K562 (cell line): ENCODE measurements around the gene FKBP9. TPM values are rescaled to one million over a fixed set of nuclear protein-coding genes. Genes with fewer than 3 reads are reported as not detected.

Source experiments
- BACH1 ChIP-seq: fragments of 200-800 bp; sonication (Bioruptor generic); IDR thresholded peaks from 2 replicates; pipeline ENCODE4 v1.6.1; 2016; ENCODE audit warnings: missing genetic modification characterization, missing compliant biosample characterization
- EP300 ChIP-seq: IDR thresholded peaks from 2 replicates; pipeline ENCODE4 v1.6.1; 2012; ENCODE audit warnings: low read length, improper control_type of control experiment
- GABPB1 ChIP-seq: sonication (generic); formaldehyde crosslinking; IDR thresholded peaks from 2 replicates; pipeline ENCODE4 v1.8.0; 2022; ENCODE audit warnings: mild to moderate bottlenecking, missing genetic modification reagents
- HDGF ChIP-seq: fragments of 450-650 bp; IDR thresholded peaks from 2 replicates; pipeline ENCODE4 v1.6.1; 2016
- MTA1 ChIP-seq: fragments of 450-650 bp; IDR thresholded peaks from 2 replicates; pipeline ENCODE4 v1.6.1; 2017; ENCODE audit warnings: borderline replicate concordance
- MYC ChIP-seq, 2 experiments: fragments of 250-450 bp in 1 of 2; sonication (Bioruptor Pico) in 1 of 2; IDR thresholded peaks; 2 replicates each; pipeline versions ENCODE4 v1.5.1 to v1.6.1; 2012 to 2021; ENCODE audit warnings: low read depth in 2 of 2, borderline replicate concordance in 1 of 2, improper control_type of control experiment in 1 of 2, low read length in 1 of 2, mild to moderate bottlenecking in 1 of 2, moderate library complexity in 1 of 2
- NFXL1 ChIP-seq: fragments of 450-650 bp; formaldehyde crosslinking; IDR thresholded peaks from 2 replicates; pipeline ENCODE4 v1.4.0; 2021; ENCODE audit warnings: mild to moderate bottlenecking
- NONO ChIP-seq, 2 experiments: fragments of 200-400 bp in 1 of 2; fragments of 450-650 bp in 1 of 2; formaldehyde crosslinking in 1 of 2; IDR thresholded peaks; 2 replicates each; pipeline ENCODE4 v1.6.1; 2017; ENCODE audit warnings: low read depth in 2 of 2, mild to moderate bottlenecking in 2 of 2, moderate library complexity in 2 of 2, low read length in 1 of 2
- RAD51 ChIP-seq: fragments of 450-650 bp; IDR thresholded peaks from 2 replicates; pipeline ENCODE4 v1.7.1; 2016; ENCODE audit warnings: low read depth, mild to moderate bottlenecking, borderline replicate concordance
- RBM22 ChIP-seq: fragments of 200-400 bp; formaldehyde crosslinking; IDR thresholded peaks from 2 replicates; pipeline ENCODE4 v1.6.1; 2018; ENCODE audit warnings: low read length, low read depth; ENCODE audit not compliant: poor library complexity, severe bottlenecking
- SMARCC2 ChIP-seq: fragments of 450-650 bp; IDR thresholded peaks from 2 replicates; pipeline ENCODE4 v1.6.1; 2017; ENCODE audit warnings: antibody characterized with exemption, moderate library complexity, mild to moderate bottlenecking, low read depth
- SNIP1 ChIP-seq: fragments of 450-650 bp; IDR thresholded peaks from 2 replicates; pipeline ENCODE4 v1.7.1; 2017; ENCODE audit warnings: low read depth, mild to moderate bottlenecking
- SUPT5H ChIP-seq: fragments of 450-650 bp; IDR thresholded peaks from 2 replicates; pipeline ENCODE4 v1.6.1; 2016
- ZBED1 ChIP-seq: IDR thresholded peaks from 2 replicates; pipeline ENCODE4 v1.6.1; 2014
- ZFP30 ChIP-seq: fragments of 250-450 bp; sonication (Bioruptor Pico); IDR thresholded peaks from 2 replicates; pipeline ENCODE4 v1.8.0; 2022; ENCODE audit warnings: moderate library complexity, mild to moderate bottlenecking, inconsistent platforms, borderline replicate concordance
- polyA plus RNA-seq, 8 experiments: library from polyadenylated mRNA; depleted of rRNA in 4 of 8; stranded (reverse) in 5 of 8; unstranded in 3 of 8; fragments of >200 nt; fragmentation: Nextera tagmentation in 2 of 8; fragmentation: Illumina TruSeq in 1 of 8; extraction: Ambion mirVana in 2 of 8; extraction: Trizol in 1 of 8; gene quantifications; 2 replicates each; pipeline versions ENCODE4 v1.2.1 to v1.2.3, GENCODE V29; 2011 to 2014; ENCODE audit warnings: inconsistent platforms in 1 of 8, missing spikeins in 1 of 8
- total RNA-seq, 7 experiments: library from RNA; depleted of rRNA in 6 of 7; stranded (reverse); fragments of >200 nt in 6 of 7; fragmentation: Illumina TruSeq in 2 of 7; extraction: Trizol in 2 of 7; gene quantifications; 2 replicates each; pipeline versions ENCODE4 v1.2.1 to v1.2.3, GENCODE V29; 2011 to 2021; ENCODE audit warnings: low replicate concordance in 1 of 7
- TF ChIP-seq, protein P1 (sequence below): IDR thresholded peaks from 2 replicates; pipeline ENCODE4 v1.6.1; 2012; ENCODE audit warnings: low read depth, low read length, improper control_type of control experiment, borderline replicate concordance
- TF ChIP-seq, protein P2 (sequence below): sonication (generic); formaldehyde crosslinking; IDR thresholded peaks from 2 replicates; pipeline ENCODE4 v1.8.0; 2022; ENCODE audit warnings: missing genetic modification reagents, mild to moderate bottlenecking, moderate library complexity, borderline replicate concordance
- TF ChIP-seq, protein P3 (sequence below), 2 experiments: fragments of 450-650 bp in 1 of 2; sonication (generic) in 1 of 2; formaldehyde crosslinking; conservative IDR thresholded peaks; 2 replicates each; pipeline versions ENCODE4 v1.4.0 to v1.8.1; 2020 to 2022; ENCODE audit warnings: mild to moderate bottlenecking in 1 of 2, missing genetic modification reagents in 1 of 2
- TF ChIP-seq, protein P4 (sequence below): fragments of 450-650 bp; formaldehyde crosslinking; IDR thresholded peaks from 2 replicates; pipeline ENCODE4 v1.4.0; 2020; ENCODE audit warnings: mild to moderate bottlenecking, moderate library complexity
- TF ChIP-seq, protein P5 (sequence below): fragments of 200-400 bp; formaldehyde crosslinking; IDR thresholded peaks from 2 replicates; pipeline ENCODE4 v1.6.1; 2017; ENCODE audit warnings: mild to moderate bottlenecking, low read depth, low read length, moderate library complexity

Gene FKBP9
- total and polyA plus RNA-seq, 9 of the 15 experiments (the other 6 are each of a cell fraction or from before 2014, with no cell fraction given) = 5.9 to 23.7 (median 15.8) TPM

DNA sequence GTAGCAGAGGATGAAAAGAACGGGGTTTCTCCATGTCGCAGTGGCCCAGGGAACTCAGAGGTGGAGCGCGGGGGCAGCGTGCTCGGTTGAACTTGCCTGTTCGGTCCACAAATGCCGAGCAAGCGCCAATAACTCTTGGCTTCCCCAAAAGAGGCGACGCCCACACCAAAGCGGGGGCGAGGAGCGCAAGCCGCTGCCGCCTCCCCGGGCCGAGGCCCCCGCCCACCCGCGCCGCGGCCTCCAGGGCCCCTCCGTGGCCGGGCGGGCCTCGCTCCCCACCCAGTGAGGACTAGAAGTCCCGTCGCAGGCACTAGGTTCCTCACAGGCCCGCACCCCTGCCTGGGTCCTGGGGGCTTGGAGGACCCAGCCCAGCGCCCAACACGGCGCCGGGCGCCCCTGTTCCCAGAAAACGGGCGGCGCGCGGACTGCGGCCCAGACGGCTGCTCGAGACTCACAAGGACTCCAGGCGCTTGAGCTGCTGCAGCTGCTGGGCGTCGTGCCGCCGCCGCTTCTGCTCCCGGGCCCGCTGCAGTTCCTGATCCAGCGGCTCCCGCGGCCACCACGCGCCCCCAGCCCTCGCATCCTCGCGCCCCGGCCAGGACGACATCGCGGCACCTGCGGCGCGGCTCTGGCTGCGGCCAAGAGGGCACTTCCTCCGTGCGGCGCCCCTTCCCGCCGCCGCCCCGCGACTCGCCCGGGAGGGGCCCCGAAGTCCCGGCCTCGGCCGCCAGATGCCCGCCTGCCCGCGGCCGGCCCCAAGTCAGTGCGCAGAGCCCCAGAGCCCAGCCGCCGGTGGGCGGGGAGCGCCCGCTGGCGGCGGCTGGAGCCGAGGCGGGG lies 14.6 kb upstream of the FKBP9 start (continued):
- TF ChIP-seq RAD51 = no peak
- no peak for TF ChIP-seq HDGF
- TF ChIP-seq, protein P1, sequence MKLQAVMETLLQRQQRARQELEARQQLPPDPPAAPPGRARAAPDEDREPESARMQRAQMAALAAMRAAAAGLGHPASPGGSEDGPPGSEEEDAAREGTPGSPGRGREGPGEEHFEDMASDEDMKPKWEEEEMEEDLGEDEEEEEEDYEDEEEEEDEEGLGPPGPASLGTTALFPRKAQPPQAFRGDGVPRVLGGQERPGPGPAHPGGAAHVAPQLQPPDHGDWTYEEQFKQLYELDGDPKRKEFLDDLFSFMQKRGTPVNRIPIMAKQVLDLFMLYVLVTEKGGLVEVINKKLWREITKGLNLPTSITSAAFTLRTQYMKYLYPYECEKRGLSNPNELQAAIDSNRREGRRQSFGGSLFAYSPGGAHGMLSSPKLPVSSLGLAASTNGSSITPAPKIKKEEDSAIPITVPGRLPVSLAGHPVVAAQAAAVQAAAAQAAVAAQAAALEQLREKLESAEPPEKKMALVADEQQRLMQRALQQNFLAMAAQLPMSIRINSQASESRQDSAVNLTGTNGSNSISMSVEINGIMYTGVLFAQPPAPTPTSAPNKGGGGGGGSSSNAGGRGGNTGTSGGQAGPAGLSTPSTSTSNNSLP = no peak
- TF ChIP-seq, protein P2, sequence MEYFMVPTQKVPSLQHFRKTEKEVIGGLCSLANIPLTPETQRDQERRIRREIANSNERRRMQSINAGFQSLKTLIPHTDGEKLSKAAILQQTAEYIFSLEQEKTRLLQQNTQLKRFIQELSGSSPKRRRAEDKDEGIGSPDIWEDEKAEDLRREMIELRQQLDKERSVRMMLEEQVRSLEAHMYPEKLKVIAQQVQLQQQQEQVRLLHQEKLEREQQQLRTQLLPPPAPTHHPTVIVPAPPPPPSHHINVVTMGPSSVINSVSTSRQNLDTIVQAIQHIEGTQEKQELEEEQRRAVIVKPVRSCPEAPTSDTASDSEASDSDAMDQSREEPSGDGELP = peak; percentile 59; the same call in 1 of the 2 replicates
- TF ChIP-seq NONO (IDR thresholded peaks at IDR 0.05; ENCODE audit: low read depth in 2 of 2, low read length in 1 of 2) = peak; percentile 52 to 74
- no peak for TF ChIP-seq NFXL1 (CRISPR knock-in tag)
- TF ChIP-seq MYC (IDR thresholded peaks at IDR 0.05; ENCODE audit: low read depth, low read length) = no peak
- TF ChIP-seq MYC (CRISPR knock-in tag; IDR thresholded peaks at IDR 0.05; ENCODE audit: borderline replicate concordance, low read depth) = no peak
- TF ChIP-seq SMARCC2 = no peak
- TF ChIP-seq BACH1 = no peak
- TF ChIP-seq MTA1 = no peak
- TF ChIP-seq EP300 = no peak
- TF ChIP-seq ZFP30 = no peak
- 0 out of 2 replicates have a peak, but pooled peaks have one; percentile 61 for TF ChIP-seq SUPT5H
- TF ChIP-seq, protein P3, sequence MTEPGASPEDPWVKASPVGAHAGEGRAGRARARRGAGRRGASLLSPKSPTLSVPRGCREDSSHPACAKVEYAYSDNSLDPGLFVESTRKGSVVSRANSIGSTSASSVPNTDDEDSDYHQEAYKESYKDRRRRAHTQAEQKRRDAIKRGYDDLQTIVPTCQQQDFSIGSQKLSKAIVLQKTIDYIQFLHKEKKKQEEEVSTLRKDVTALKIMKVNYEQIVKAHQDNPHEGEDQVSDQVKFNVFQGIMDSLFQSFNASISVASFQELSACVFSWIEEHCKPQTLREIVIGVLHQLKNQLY (CRISPR knock-in tag; conservative IDR thresholded peaks at IDR 0.05) = no peak
- peak; percentile 48 for TF ChIP-seq RBM22
- TF ChIP-seq, protein P4, sequence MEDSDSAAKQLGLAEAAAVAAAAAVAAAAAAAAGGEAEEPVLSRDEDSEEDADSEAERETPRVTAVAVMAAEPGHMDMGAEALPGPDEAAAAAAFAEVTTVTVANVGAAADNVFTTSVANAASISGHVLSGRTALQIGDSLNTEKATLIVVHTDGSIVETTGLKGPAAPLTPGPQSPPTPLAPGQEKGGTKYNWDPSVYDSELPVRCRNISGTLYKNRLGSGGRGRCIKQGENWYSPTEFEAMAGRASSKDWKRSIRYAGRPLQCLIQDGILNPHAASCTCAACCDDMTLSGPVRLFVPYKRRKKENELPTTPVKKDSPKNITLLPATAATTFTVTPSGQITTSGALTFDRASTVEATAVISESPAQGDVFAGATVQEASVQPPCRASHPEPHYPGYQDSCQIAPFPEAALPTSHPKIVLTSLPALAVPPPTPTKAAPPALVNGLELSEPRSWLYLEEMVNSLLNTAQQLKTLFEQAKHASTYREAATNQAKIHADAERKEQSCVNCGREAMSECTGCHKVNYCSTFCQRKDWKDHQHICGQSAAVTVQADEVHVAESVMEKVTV = peak; percentile 52
- TF ChIP-seq, protein P5, sequence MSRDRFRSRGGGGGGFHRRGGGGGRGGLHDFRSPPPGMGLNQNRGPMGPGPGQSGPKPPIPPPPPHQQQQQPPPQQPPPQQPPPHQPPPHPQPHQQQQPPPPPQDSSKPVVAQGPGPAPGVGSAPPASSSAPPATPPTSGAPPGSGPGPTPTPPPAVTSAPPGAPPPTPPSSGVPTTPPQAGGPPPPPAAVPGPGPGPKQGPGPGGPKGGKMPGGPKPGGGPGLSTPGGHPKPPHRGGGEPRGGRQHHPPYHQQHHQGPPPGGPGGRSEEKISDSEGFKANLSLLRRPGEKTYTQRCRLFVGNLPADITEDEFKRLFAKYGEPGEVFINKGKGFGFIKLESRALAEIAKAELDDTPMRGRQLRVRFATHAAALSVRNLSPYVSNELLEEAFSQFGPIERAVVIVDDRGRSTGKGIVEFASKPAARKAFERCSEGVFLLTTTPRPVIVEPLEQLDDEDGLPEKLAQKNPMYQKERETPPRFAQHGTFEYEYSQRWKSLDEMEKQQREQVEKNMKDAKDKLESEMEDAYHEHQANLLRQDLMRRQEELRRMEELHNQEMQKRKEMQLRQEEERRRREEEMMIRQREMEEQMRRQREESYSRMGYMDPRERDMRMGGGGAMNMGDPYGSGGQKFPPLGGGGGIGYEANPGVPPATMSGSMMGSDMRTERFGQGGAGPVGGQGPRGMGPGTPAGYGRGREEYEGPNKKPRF = no peak
- no peak for TF ChIP-seq SNIP1
- no peak for TF ChIP-seq ZBED1
- TF ChIP-seq GABPB1 = peak; percentile 32; the same call in 1 of the 2 replicates
